ENCODE measurements around the gene ATXN7L3B. TPM values are rescaled to one million over a fixed set of nuclear protein-coding genes. Genes with fewer than 3 reads are reported as not detected.
"Not testable (repeated sequence)": the region's sequence is repeated elsewhere in the genome, so short reads cannot be mapped to it uniquely, and the experiment has no call there.

The ATXN7L3B gene
- total RNA-seq (ENCODE audit: low replicate concordance) = 22.5 and 41.3 TPM in 2 replicates

- peak within 1 kb of the TSS; percentile 95 for H3K4me3 ChIP-seq (ENCODE audit: low read depth, low read length)
- DNase-seq (ENCODE audit: low read depth) = peak; percentile 94
- TF ChIP-seq, protein P1, sequence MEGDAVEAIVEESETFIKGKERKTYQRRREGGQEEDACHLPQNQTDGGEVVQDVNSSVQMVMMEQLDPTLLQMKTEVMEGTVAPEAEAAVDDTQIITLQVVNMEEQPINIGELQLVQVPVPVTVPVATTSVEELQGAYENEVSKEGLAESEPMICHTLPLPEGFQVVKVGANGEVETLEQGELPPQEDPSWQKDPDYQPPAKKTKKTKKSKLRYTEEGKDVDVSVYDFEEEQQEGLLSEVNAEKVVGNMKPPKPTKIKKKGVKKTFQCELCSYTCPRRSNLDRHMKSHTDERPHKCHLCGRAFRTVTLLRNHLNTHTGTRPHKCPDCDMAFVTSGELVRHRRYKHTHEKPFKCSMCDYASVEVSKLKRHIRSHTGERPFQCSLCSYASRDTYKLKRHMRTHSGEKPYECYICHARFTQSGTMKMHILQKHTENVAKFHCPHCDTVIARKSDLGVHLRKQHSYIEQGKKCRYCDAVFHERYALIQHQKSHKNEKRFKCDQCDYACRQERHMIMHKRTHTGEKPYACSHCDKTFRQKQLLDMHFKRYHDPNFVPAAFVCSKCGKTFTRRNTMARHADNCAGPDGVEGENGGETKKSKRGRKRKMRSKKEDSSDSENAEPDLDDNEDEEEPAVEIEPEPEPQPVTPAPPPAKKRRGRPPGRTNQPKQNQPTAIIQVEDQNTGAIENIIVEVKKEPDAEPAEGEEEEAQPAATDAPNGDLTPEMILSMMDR (IDR thresholded peaks at IDR 0.05; ENCODE audit: insufficient read depth, low read length) = peak; percentile 19
Observed at GRCh38 chr12:74537707-74538385, at the start of gene ATXN7L3B. ATXN7L3B (plus strand) TSS chr12:74537835; CDS start chr12:74538113, 278 bp downstream.

GRCh38 chr12:74488134-74488533 lies 49.5 kb upstream of the ATXN7L3B start:
- TF ChIP-seq, protein P1 (IDR thresholded peaks at IDR 0.05; ENCODE audit: insufficient read depth, low read length) = no peak
- H3K4me3 ChIP-seq (ENCODE audit: low read depth, low read length) = no peak overlapping the region
- no peak for DNase-seq (ENCODE audit: low read depth)

GRCh38 chr12:74489543-74489942 lies 48.1 kb upstream of the ATXN7L3B start:
- no peak overlapping the region for H3K4me3 ChIP-seq (ENCODE audit: low read depth, low read length)
- TF ChIP-seq, protein P1 (IDR thresholded peaks at IDR 0.05; ENCODE audit: insufficient read depth, low read length) = no peak
- no peak for DNase-seq (ENCODE audit: low read depth)

DNA sequence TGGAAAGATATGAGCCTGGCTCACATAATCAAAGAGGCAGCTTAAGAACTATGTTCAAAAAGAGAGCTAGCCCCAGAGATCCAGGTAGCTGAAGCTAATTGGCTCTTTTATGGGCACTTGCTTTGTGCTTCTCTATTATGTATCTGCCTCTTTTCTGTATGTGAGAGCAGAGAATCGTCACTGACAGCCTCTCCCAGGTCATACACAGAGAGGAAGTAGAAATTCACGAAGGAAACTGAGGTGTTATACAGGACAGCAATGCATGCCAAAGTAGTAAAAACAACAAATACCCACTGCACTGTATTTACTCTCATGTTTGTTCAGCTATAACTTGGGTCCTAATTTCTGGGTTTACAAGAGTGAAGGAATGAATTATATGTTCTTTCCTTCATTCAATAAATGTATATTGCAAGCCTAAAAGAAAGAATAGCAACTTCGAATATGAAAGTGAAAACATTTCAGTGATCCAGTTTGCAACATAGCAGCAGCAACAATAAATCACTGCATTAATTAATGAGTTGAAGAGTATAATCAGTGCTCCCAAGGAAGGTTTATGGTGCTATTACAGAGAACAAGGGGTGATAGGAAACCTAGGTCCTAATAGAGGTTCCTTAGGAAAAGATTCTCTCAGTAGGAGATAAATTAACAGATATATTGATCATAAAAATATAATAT lies 47.1 kb upstream of the ATXN7L3B start:
- DNase-seq (ENCODE audit: low read depth) = no peak
- H3K4me3 ChIP-seq (ENCODE audit: low read depth, low read length) = no peak overlapping the region
- TF ChIP-seq, protein P1 (IDR thresholded peaks at IDR 0.05; ENCODE audit: insufficient read depth, low read length) = no peak

GRCh38 chr12:74491374-74491773 lies 46.3 kb upstream of the ATXN7L3B start:
- no peak for DNase-seq (ENCODE audit: low read depth)
- H3K4me3 ChIP-seq (ENCODE audit: low read depth, low read length) = no peak overlapping the region
- TF ChIP-seq, protein P1 (IDR thresholded peaks at IDR 0.05; ENCODE audit: insufficient read depth, low read length) = no peak

GRCh38 chr12:74499192-74499591 lies 38.4 kb upstream of the ATXN7L3B start:
- DNase-seq (ENCODE audit: low read depth) = no peak
- TF ChIP-seq, protein P1 (IDR thresholded peaks at IDR 0.05; ENCODE audit: insufficient read depth, low read length) = no peak
- H3K4me3 ChIP-seq (ENCODE audit: low read depth, low read length) = no peak overlapping the region

DNA sequence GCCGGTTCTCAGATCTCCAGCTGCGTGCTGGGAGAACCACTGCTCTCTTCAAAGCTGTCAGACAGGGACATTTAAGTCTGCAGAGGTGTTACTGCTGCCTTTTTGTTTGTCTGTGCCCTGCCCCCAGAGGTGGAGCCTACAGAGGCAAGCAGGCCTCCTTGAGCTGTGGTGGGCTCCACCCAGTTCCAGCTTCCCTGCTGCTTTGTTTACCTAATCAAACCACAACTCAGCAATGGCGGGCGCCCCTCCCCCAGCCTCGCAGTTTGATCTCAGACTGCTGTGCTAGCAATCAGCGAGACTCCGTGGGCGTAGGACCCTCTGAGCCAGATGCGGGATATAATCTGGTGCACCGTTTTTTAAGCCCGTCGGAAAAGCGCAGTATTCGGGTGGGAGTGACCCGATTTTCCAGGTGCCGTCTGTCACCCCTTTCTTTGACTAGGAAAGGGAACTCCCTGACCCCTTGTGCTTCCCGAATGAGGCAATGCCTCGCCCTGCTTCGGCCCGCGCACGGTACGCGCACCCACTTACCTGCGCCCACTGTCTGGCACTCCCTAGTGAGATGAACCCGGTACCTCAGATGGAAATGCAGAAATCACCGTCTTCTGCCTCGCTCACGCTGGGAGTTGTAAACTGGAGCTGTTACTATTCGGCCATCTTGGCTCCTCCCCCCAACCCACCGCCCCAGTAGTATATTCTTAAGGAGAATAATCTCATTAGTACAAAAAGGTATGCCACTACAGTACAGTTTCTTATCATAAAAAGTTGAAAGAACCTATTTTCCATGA lies 28.6 kb upstream of the ATXN7L3B start:
- DNase-seq (ENCODE audit: low read depth); H3K4me3 ChIP-seq (ENCODE audit: low read depth, low read length): not testable (repeated sequence)
